ENCODE data around the gene AKR7A2. TPM values are rescaled to one million over a fixed set of nuclear protein-coding genes. Genes with fewer than 3 reads are reported as not detected.

Gene AKR7A2
- total RNA-seq, 3 donors from 2014 or later = 19.2 to 26.3 (median 20.5) TPM

DNA sequence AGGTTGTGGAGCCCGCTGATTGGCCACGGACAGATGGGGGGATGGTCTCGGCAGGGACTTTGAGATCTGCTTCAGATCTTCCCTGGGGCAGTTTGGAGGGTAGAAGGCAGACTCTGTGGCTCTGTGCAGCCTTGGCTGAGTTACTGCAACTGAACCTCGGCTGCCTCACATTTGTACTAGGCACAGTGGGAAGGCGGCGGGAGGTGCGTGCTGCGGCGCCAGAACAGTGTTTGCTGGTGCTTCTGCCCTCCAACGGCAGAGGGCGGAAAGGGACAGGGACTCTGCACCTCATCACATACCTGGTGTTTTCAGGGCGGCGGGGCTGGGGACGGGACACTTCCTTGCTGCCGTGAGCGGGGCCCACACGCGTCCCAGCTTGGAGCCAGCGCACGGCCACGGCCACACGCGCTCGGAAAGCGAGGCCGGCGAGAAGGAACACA is 26.4 kb upstream of the AKR7A2 start:
- DNase-seq (no peak), ATAC-seq (no peak)
- Mint-ChIP-seq H3K27me3 (ENCODE audit: low read depth) (no peaks in the 10 kb centered on the region), H3K4me1 (ENCODE audit: low read depth) (peaks cover 9% of the 10 kb centered on the region), H3K4me3 (no peak overlapping the region), H3K9me3 (no peaks in the 10 kb centered on the region), H3K36me3 (ENCODE audit: insufficient read depth) (peaks cover 19% of the 10 kb centered on the region)

DNA sequence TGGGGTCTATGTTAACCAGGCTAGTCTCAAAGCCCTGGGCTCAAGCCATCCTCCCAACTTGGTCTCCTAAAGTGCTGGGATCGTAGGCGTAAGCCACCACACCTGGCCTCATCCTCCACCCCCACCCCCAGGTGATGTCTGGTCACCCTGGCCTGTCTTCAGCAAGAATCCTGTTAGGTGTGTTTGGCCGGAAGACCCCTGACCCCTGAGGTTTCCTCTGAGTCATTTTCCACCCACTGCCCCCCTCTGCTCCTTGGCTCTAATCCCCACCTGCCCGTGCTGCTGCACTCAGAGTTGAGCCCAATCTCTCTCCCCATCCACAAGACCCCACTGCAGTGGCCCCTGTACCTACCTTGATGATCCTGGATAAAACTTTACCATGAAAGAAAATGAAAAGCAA is 25.3 kb upstream of the AKR7A2 start:
- Mint-ChIP-seq H3K4me1 (ENCODE audit: low read depth) (peaks cover 9% of the 10 kb centered on the region), H3K4me3 (no peak overlapping the region), H3K36me3 (ENCODE audit: insufficient read depth) (peaks cover 15% of the 10 kb centered on the region), H3K9me3 (no peaks in the 10 kb centered on the region), H3K27me3 (ENCODE audit: low read depth) (no peaks in the 10 kb centered on the region)
- ATAC-seq = no peak
- no peak for DNase-seq

DNA sequence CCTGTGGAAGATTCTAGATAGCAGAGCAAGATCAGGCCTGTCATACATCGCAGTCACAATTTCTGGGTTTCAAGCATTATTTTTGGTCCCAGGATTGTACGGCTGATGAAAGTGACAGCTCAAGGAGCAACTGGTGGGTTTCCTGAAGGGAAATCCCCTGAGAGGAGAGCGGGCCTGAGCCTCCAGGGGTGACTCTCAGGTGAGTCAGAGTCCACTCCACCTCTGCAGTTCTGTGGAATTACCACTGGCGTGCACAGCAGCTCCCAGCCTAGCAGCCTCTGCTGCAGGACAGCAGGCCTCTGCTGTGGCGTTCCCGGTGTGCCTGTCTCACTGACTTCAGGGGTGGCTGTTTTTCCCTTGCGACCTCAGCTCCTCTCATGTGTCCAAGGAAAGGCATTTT is 24.6 kb upstream of the AKR7A2 start:
- H3K27me3 Mint-ChIP-seq (ENCODE audit: low read depth) = no peaks in the 10 kb centered on the region
- peak; percentile 92 to 93 for ATAC-seq
- DNase-seq = peak; percentile 34
- no peaks in the 10 kb centered on the region for H3K9me3 Mint-ChIP-seq
- peaks cover 15% of the 10 kb centered on the region for H3K36me3 Mint-ChIP-seq (ENCODE audit: insufficient read depth)
- peaks cover 9% of the 10 kb centered on the region for H3K4me1 Mint-ChIP-seq (ENCODE audit: low read depth)
- no peak overlapping the region for H3K4me3 Mint-ChIP-seq

DNA sequence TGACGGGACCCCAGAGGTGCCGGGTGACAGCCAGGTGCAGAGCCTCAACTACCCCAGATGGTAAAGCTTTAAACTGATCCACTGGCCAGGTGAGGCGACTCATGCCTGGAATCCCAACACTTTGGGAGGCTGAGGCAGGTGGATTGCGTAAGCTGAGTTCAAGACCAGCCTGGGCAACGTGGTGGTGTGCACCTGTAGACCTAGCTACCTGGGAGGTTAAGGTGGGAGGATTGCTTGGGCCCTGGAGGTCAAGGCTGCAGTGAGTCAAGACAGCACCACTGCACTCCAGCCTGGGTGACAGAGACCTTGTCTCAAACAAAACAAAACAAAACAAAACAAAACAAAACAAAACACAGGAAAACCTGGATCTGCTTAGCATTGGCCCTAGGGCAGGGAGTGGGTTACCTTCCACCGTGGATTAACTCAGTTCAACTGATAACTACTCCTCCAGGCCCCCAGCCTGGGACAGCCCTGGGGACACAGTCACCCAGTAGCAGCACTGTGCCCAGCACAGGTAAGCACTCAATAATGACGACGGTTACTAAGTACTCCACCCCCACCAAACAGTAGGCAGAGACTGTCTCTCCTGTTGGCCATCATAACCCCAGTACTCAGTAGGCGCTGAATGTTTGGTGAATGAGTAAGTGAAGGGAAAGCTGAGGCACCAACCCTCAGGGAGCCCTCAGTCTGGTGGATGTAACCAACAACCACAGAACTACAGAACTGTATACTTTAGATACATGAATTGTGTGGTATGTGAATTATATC is 21.8 kb upstream of the AKR7A2 start:
- no peak overlapping the region for H3K4me3 Mint-ChIP-seq
- no peaks in the 10 kb centered on the region for H3K9me3 Mint-ChIP-seq
- peaks cover 3% of the 10 kb centered on the region for H3K36me3 Mint-ChIP-seq (ENCODE audit: insufficient read depth)
- H3K4me1 Mint-ChIP-seq (ENCODE audit: low read depth) = peaks cover 9% of the 10 kb centered on the region
- ATAC-seq (no peak), DNase-seq (no peak)
- H3K27me3 Mint-ChIP-seq (ENCODE audit: low read depth) = no peaks in the 10 kb centered on the region

DNA sequence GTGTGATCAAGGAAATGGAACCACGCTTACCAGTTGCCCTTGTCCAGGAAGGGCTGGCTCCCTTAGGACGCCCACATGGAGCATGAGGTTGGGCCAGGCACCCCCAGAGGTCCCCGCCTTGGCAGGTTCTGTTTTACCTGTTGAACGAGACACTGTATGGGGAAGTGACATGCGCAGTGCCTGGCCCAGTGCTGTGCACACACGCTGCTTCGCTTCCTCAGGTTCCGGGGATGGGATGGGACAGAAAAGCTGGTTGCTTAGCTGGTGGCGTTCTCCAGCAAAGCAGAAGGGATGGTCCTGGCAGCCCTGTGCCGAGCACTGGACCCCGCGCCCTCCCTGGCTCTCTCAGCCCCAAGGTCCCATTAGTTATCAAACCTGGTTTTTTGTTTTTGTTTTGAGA is 20.9 kb upstream of the AKR7A2 start:
- no peak overlapping the region for H3K4me3 Mint-ChIP-seq
- peaks cover 9% of the 10 kb centered on the region for H3K4me1 Mint-ChIP-seq (ENCODE audit: low read depth)
- H3K27me3 Mint-ChIP-seq (ENCODE audit: low read depth) = no peaks in the 10 kb centered on the region
- DNase-seq (no peak), ATAC-seq (no peak)
- no peaks in the 10 kb centered on the region for H3K9me3 Mint-ChIP-seq
- H3K36me3 Mint-ChIP-seq (ENCODE audit: insufficient read depth) = peaks cover 2% of the 10 kb centered on the region

DNA sequence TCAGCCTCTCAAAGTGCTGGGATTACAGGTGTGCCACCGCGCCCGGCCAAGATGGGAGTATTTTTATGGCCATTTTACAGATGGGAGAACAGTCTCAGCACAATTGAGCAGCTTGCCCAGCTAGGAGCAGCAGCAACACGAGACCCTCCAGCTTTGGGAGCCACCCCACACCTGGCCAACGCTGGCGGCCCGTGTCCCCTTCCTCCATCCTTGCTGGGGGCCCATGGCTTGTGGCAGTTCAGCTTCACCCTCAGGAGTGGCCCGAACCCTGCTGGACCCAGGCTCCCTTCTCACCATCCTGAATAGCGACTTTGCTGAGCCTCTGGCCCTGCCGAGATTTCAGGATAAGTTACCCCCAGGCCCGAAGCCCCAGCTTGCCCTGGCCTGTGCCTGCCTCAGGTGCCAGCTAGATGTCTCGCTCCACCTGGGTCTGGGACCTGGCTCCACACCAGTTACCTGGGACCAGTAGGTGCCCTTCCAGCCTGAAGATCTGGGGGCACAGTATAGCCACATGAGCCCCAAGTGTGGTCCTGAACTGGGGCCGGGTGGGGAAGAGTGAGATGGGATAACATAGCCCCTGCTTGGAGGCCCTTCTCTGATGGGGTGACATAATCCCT is 19.4 kb upstream of the AKR7A2 start:
- Mint-ChIP-seq H3K9me3 (no peaks in the 10 kb centered on the region), H3K4me3 (no peak overlapping the region), H3K4me1 (ENCODE audit: low read depth) (peaks cover 3% of the 10 kb centered on the region), H3K27me3 (ENCODE audit: low read depth) (no peaks in the 10 kb centered on the region), H3K36me3 (ENCODE audit: insufficient read depth) (no peaks in the 10 kb centered on the region)
- ATAC-seq = no peak
- DNase-seq = no peak

DNA sequence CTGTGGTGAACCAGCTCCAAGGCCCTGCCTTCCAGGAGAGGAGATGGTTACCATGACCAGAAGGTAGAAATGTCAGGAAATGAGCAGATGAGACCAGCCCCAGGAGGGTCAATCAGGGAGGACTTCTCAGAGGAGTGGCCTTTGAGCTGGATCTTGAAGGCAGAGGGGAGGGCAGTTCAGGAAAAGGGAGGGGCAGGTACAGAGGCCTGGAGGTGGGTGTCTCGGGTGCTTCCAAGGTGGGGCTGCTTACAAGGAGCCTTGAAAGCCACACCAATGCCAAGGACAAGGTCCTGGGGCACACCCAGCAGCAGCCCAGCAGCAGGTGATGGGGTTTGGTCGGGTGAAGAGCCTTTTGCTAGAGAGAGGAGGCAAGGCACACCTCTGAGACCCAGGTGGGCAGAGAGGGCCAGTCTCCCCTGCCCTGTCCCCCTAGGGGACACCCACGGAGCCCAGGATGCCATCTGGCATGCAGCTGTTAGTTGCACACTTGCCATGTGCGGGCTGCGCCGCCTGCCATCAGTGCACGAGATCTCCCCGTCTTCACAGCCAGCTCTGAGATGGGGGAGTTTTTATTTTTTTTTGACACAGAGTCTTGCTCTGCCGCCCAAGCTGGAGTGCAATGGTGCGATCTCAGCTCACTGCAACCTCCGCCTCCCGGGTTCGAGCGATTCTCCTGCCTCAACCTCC is 18.6 kb upstream of the AKR7A2 start:
- Mint-ChIP-seq H3K36me3 (ENCODE audit: insufficient read depth) (no peaks in the 10 kb centered on the region), H3K4me3 (no peak overlapping the region), H3K27me3 (ENCODE audit: low read depth) (no peaks in the 10 kb centered on the region), H3K4me1 (ENCODE audit: low read depth) (no peaks in the 10 kb centered on the region), H3K9me3 (no peaks in the 10 kb centered on the region)
- ATAC-seq (no peak), DNase-seq (no peak)

DNA sequence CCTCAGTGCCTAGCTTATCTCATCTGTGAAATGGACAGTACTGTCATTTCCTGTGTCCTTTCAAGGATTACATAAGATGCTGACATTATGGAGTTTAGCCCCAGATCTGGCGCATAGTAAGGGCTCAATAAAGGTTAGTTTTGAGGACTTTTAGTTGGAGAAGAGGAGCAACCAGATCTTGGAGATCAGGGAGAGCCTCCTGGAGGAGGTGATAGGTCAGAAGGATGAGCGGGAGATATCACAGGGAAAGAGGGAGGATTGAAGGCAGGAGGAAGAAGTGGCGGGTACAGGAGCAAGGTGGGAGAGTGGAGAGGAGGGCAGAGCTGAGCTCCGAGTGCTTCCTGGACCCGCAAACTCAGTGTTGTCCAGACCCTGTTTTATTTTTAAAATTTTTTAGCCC is 17.7 kb upstream of the AKR7A2 start:
- Mint-ChIP-seq H3K4me3 (no peak overlapping the region), H3K27me3 (ENCODE audit: low read depth) (no peaks in the 10 kb centered on the region), H3K9me3 (no peaks in the 10 kb centered on the region), H3K36me3 (ENCODE audit: insufficient read depth) (no peaks in the 10 kb centered on the region), H3K4me1 (ENCODE audit: low read depth) (no peaks in the 10 kb centered on the region)
- DNase-seq = no peak
- no peak for ATAC-seq

DNA sequence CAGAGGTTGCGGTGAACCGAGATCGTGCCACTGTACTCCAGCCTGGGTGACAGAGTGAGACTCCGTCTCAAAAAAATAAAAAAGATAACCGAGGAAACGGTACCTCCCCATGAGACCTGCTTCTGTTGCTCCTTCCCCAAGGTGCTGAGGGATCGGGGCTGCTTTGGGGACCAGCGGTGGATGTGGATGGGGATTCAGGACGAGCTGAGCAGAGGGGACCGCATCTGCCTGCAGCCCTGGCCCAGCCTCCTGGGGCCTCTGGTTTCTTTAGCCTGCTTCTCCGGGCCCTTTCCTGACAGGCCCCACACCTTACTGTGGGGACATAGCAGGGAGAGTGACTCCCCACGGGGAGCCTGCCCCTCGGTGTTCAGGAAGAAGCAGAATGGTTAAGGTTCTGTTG is 17.2 kb upstream of the AKR7A2 start:
- no peaks in the 10 kb centered on the region for H3K4me1 Mint-ChIP-seq (ENCODE audit: low read depth)
- DNase-seq (no peak), ATAC-seq (no peak)
- H3K36me3 Mint-ChIP-seq (ENCODE audit: insufficient read depth) = no peaks in the 10 kb centered on the region
- no peaks in the 10 kb centered on the region for H3K27me3 Mint-ChIP-seq (ENCODE audit: low read depth)
- H3K4me3 Mint-ChIP-seq = no peak overlapping the region
- H3K9me3 Mint-ChIP-seq = no peaks in the 10 kb centered on the region

DNA sequence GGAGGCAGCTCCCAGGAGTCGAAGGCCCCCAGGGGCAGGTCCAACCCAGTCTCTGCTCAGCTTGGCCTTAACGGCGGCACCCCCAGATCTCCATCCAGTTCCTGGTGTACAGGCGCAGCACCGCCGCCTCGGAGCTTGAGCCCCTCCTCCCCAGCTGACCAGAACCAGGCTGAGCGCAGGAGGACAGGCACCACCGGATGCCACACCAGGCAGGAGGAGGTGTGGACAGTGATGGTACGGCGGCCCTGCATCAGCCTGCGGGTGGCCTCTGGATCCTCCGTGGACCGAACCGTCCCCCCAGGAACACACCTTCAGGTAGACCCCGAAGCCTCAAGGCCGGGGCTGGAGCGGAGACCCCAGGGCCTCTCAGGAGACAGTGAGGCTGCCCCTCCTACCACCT is 16.5 kb upstream of the AKR7A2 start:
- Mint-ChIP-seq H3K4me3 (no peak overlapping the region), H3K9me3 (no peaks in the 10 kb centered on the region)
- no peak for ATAC-seq

DNA sequence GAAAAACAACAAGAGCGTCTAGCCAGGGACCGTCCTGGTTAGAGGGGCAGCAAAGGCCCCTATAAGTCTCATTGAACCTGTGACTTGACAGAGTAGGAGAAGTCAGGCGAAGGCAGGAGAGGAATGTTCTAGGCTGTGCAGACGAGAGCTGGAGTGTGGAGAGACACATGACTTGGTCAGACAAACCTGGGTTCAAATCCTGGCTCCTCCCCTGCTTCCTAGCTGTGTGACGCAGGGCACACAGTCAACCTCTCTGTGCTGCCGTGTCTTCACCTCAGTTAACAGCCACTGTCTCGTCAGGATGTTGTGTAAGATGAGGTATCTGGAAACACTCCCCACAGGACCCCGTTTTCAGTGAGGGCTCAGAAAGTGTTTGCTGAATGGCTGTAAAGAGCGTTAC is 15.8 kb upstream of the AKR7A2 start:
- H3K9me3 Mint-ChIP-seq = no peaks in the 10 kb centered on the region
- DNase-seq = no peak
- H3K4me1 Mint-ChIP-seq (ENCODE audit: low read depth) = no peaks in the 10 kb centered on the region
- ATAC-seq = no peak
- no peaks in the 10 kb centered on the region for H3K27me3 Mint-ChIP-seq (ENCODE audit: low read depth)
- no peak overlapping the region for H3K4me3 Mint-ChIP-seq
- no peaks in the 10 kb centered on the region for H3K36me3 Mint-ChIP-seq (ENCODE audit: insufficient read depth)

More for the DNA sequence above, 16.5 kb upstream of the AKR7A2 start:
- no peak for DNase-seq
- Mint-ChIP-seq H3K4me1 (ENCODE audit: low read depth) (no peaks in the 10 kb centered on the region), H3K27me3 (ENCODE audit: low read depth) (no peaks in the 10 kb centered on the region), H3K36me3 (ENCODE audit: insufficient read depth) (no peaks in the 10 kb centered on the region)

DNA sequence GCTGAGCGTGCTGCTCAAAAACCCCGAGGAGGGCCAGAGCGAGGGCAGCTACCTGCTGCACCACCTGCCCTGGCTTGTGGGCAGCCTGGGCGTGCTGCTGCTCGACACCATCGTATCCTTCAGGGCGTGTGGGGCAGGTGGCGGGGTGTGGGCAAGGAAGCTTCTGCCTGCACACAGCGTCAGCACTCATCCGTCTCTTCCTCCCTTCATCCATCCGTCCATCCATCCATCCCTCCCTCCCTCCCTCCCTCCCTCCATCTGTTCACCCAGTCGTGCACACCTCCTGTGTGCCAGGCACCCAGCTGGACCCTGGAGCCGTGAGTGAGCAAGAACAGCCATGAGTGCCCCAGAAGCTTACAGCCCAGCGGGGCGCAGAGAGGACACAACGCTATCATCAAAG is 15.4 kb upstream of the AKR7A2 start:
- ATAC-seq (no peak), DNase-seq (no peak)
- H3K9me3 Mint-ChIP-seq = no peaks in the 10 kb centered on the region
- no peak overlapping the region for H3K4me3 Mint-ChIP-seq
- H3K27me3 Mint-ChIP-seq (ENCODE audit: low read depth) = no peaks in the 10 kb centered on the region
- H3K4me1 Mint-ChIP-seq (ENCODE audit: low read depth) = no peaks in the 10 kb centered on the region
- H3K36me3 Mint-ChIP-seq (ENCODE audit: insufficient read depth) = no peaks in the 10 kb centered on the region

DNA sequence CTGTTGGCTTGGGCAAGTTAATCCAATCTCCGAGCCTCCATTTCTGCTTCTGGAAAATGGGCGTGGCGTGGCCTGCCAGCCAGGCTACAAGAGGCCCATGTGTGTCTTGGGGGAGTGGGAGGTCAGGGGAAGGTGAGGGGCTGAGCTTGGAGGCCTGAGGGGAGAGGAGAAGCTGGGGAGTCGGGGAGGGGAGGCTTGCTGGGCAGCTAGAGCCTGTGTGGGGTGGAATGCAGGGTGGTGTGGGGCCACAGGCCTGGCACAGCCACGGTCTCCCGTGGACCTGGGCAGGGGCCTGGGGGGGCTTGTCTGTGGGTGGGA is 14.8 kb upstream of the AKR7A2 start:
- no peak for ATAC-seq
- DNase-seq = no peak
- Mint-ChIP-seq H3K36me3 (ENCODE audit: insufficient read depth) (peaks cover 2% of the 10 kb centered on the region), H3K4me3 (no peak overlapping the region), H3K27me3 (ENCODE audit: low read depth) (no peaks in the 10 kb centered on the region), H3K9me3 (no peaks in the 10 kb centered on the region), H3K4me1 (ENCODE audit: low read depth) (no peaks in the 10 kb centered on the region)

DNA sequence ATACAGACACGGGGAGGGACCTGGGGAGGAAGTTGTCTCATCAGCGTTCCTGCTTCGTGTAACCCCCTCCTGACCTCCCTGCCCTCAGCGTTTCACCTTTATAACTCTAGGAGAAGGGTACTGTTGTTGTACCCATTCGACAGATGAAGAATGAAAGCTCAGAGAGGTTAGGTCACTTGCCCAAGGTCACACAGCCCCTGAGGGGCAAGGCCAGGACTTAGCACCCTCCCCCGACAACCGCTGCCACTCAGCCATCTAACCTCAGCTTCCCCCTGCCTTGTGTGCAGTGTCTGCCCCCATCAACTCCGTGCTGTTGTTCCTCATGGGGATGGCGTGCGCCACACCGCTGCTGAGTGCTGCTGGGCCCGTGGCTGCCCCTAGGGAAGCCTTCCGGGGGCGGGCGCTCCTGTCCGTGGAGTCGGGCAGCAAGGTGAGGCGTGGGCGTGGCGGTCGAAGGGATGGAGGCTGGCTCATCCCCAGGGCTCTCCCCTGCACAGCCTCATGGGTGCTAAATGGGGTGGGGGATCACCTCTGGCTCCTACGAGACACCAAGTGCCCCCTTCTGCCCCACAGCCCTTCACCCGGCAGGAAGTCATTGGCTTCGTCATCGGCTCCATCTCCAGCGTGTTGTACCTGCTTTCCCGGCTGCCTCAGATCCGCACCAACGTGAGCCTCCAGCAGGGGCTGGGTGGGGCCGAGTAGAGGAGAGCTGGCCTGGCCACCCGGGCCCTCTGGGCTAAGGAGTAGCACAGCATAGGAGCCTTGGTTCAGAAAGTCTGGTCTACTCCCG is 14.2 kb upstream of the AKR7A2 start:
- ATAC-seq (no peak), DNase-seq (no peak)
- H3K27me3 Mint-ChIP-seq (ENCODE audit: low read depth) = no peaks in the 10 kb centered on the region
- no peak overlapping the region for H3K4me3 Mint-ChIP-seq
- no peaks in the 10 kb centered on the region for H3K4me1 Mint-ChIP-seq (ENCODE audit: low read depth)
- H3K9me3 Mint-ChIP-seq = no peaks in the 10 kb centered on the region
- peaks cover 2% of the 10 kb centered on the region for H3K36me3 Mint-ChIP-seq (ENCODE audit: insufficient read depth)
